Activated CD4-positive, alpha-beta T cell treated with anti-CD3 and anti-CD28 coated beads, Interleukin-2, amount 10 ng/mL, durations not matched to agents 7 days and 5 days (primary cell): ENCODE measurements around the gene ALKBH7. TPM values are rescaled to one million over a fixed set of nuclear protein-coding genes. Genes with fewer than 3 reads are reported as not detected.
A peak's percentile ranks its signal among the peaks of the same experiment; 100 is the strongest.

Source experiments
- CTCF ChIA-PET: fragments of 350-600 bp; sonication (Branson Sonifier 250); formaldehyde crosslinking; loops from one replicate; lab custom pipeline; 2021; ENCODE audit warnings: antibody characterized with exemption; lab: Charles Lee
- POLR2A ChIA-PET: fragments of 350-600 bp; sonication (Branson Sonifier 250); formaldehyde crosslinking; loops from one replicate; lab custom pipeline; 2021; ENCODE audit warnings: antibody characterized with exemption; lab: Charles Lee
- DNase-seq: peaks from one replicate; pipeline ENCODE4 v3.0.0-alpha.2; 2020
- H3K27ac Mint-ChIP-seq: one replicate; pipeline ENCODE4 v1.8.0; 2021; ENCODE audit warnings: mild to moderate bottlenecking, moderate library complexity, mixed read lengths
- H3K27me3 Mint-ChIP-seq: one replicate; pipeline ENCODE4 v1.8.0; 2021; ENCODE audit warnings: mixed read lengths
- H3K36me3 Mint-ChIP-seq: one replicate; pipeline ENCODE4 v1.8.0; 2021; ENCODE audit warnings: low read depth, mixed read lengths
- H3K4me1 Mint-ChIP-seq: one replicate; pipeline ENCODE4 v1.8.0; 2021; ENCODE audit warnings: mixed read lengths
- H3K4me3 Mint-ChIP-seq: one replicate; pipeline ENCODE4 v1.8.0; 2021; ENCODE audit warnings: mild to moderate bottlenecking, moderate library complexity, mixed read lengths
- H3K9me3 Mint-ChIP-seq: one replicate; pipeline ENCODE4 v1.8.0; 2021; ENCODE audit warnings: mixed read lengths
- total RNA-seq, 2 experiments: library from RNA; stranded (reverse); gene quantifications; one replicate each; pipeline ENCODE4 v1.2.3, GENCODE V29; 2021

Gene ALKBH7
- total RNA-seq, 2 experiments from 2014 or later = 32.8 to 48.2 TPM

GRCh38 chr19:6412447-6413091 lies 40.0 kb downstream of the ALKBH7 start:
- DNase-seq = peak; percentile 47
- Mint-ChIP-seq H3K4me1 (peaks cover 5% of the 10 kb centered on the region), H3K9me3 (no peaks in the 10 kb centered on the region), H3K36me3 (peaks cover 15% of the 10 kb centered on the region), H3K4me3 (no peak overlapping the region), H3K27me3 (no peaks in the 10 kb centered on the region), H3K27ac (no peak overlapping the region)
- CTCF ChIA-PET = no interaction called here
- POLR2A ChIA-PET = no interaction called here

GRCh38 chr19:6413291-6413690 lies 40.7 kb downstream of the ALKBH7 start:
- Mint-ChIP-seq H3K9me3 (no peaks in the 10 kb centered on the region), H3K36me3 (peaks cover 19% of the 10 kb centered on the region), H3K4me1 (peaks cover 5% of the 10 kb centered on the region), H3K27ac (no peak overlapping the region), H3K4me3 (no peak overlapping the region), H3K27me3 (no peaks in the 10 kb centered on the region)
- ChIA-PET POLR2A (no interaction called here), CTCF (no interaction called here)
- no peak for DNase-seq

- ChIA-PET CTCF (no interaction called here), POLR2A (no interaction called here)
- peaks cover 25% of the 10 kb centered on the region for H3K36me3 Mint-ChIP-seq
- H3K27me3 Mint-ChIP-seq = no peaks in the 10 kb centered on the region
- H3K27ac Mint-ChIP-seq = no peak overlapping the region
- H3K9me3 Mint-ChIP-seq = no peaks in the 10 kb centered on the region
- H3K4me3 Mint-ChIP-seq = no peak overlapping the region
- peaks cover 5% of the 10 kb centered on the region for H3K4me1 Mint-ChIP-seq
- no peak for DNase-seq
These were observed 41.4 kb downstream of the ALKBH7 start for GRCh38 chr19:6413721-6414643.

GRCh38 chr19:6414793-6415590 lies 42.4 kb downstream of the ALKBH7 start:
- DNase-seq = no peak
- CTCF ChIA-PET = no interaction called here
- H3K27me3 Mint-ChIP-seq = no peaks in the 10 kb centered on the region
- no peaks in the 10 kb centered on the region for H3K9me3 Mint-ChIP-seq
- peaks cover 5% of the 10 kb centered on the region for H3K4me1 Mint-ChIP-seq
- no peak overlapping the region for H3K4me3 Mint-ChIP-seq
- peaks cover 27% of the 10 kb centered on the region for H3K36me3 Mint-ChIP-seq
- no peak overlapping the region for H3K27ac Mint-ChIP-seq
- POLR2A ChIA-PET = no interaction called here

- CTCF ChIA-PET = no interaction called here
- POLR2A ChIA-PET = no interaction called here
- Mint-ChIP-seq H3K27me3 (no peaks in the 10 kb centered on the region), H3K36me3 (peaks cover 32% of the 10 kb centered on the region), H3K4me1 (peaks cover 5% of the 10 kb centered on the region), H3K4me3 (no peak overlapping the region), H3K27ac (no peak overlapping the region), H3K9me3 (no peaks in the 10 kb centered on the region)
- no peak for DNase-seq
These were observed 43.1 kb downstream of the ALKBH7 start for GRCh38 chr19:6415591-6416190.

- Mint-ChIP-seq H3K36me3 (peaks cover 34% of the 10 kb centered on the region), H3K4me3 (no peak overlapping the region), H3K4me1 (peaks cover 8% of the 10 kb centered on the region), H3K9me3 (no peaks in the 10 kb centered on the region), H3K27me3 (no peaks in the 10 kb centered on the region), H3K27ac (peak overlapping the region; percentile 27)
- POLR2A ChIA-PET = no interaction called here
- CTCF ChIA-PET = no interaction called here
- no peak for DNase-seq
These were observed 44.2 kb downstream of the ALKBH7 start for GRCh38 chr19:6416658-6417405.

- peaks cover 20% of the 10 kb centered on the region for H3K4me1 Mint-ChIP-seq
- no peaks in the 10 kb centered on the region for H3K9me3 Mint-ChIP-seq
- ChIA-PET POLR2A (no interaction called here), CTCF (interaction anchor here (0.5 kb wide), 1 partner anchor 13 kb away, joined by 4 read pairs; no protein-coding TSS in a partner anchor)
- peaks cover 38% of the 10 kb centered on the region for H3K36me3 Mint-ChIP-seq
- no peak for DNase-seq
- no peaks in the 10 kb centered on the region for H3K27me3 Mint-ChIP-seq
- H3K27ac Mint-ChIP-seq = no peak overlapping the region
- no peak overlapping the region for H3K4me3 Mint-ChIP-seq
These were observed 45.3 kb downstream of the ALKBH7 start for GRCh38 chr19:6417713-6418561.

- H3K27me3 Mint-ChIP-seq = no peaks in the 10 kb centered on the region
- no peak overlapping the region for H3K27ac Mint-ChIP-seq
- ChIA-PET CTCF (no interaction called here), POLR2A (no interaction called here)
- peaks cover 25% of the 10 kb centered on the region for H3K4me1 Mint-ChIP-seq
- no peak for DNase-seq
- H3K9me3 Mint-ChIP-seq = no peaks in the 10 kb centered on the region
- peaks cover 41% of the 10 kb centered on the region for H3K36me3 Mint-ChIP-seq
- H3K4me3 Mint-ChIP-seq = no peak overlapping the region
These were observed 46.0 kb downstream of the ALKBH7 start for GRCh38 chr19:6418562-6418932.

GRCh38 chr19:6421075-6422014 lies 48.8 kb downstream of the ALKBH7 start:
- POLR2A ChIA-PET = interaction anchor here (0.6 kb wide), 1 partner anchor 59 kb away, joined by 3 read pairs; no protein-coding TSS in a partner anchor

GRCh38 chr19:6423499-6424194 lies 51.1 kb downstream of the ALKBH7 start:
- ChIA-PET POLR2A (interaction anchor here (0.6 kb wide), 1 partner anchor 15 kb away, joined by 4 read pairs; no protein-coding TSS in a partner anchor), CTCF (interaction anchor here (0.6 to 1.0 kb wide), 2 partner anchors 84 to 440 kb away, joined by 4 read pairs; no protein-coding TSS in a partner anchor)
- Mint-ChIP-seq H3K36me3 (peaks cover 24% of the 10 kb centered on the region), H3K4me1 (peaks cover 32% of the 10 kb centered on the region), H3K4me3 (peak overlapping the region; percentile 87), H3K27me3 (no peaks in the 10 kb centered on the region), H3K27ac (peak overlapping the region; percentile 86), H3K9me3 (no peaks in the 10 kb centered on the region)
- DNase-seq = peak; percentile 47

More at GRCh38 chr19:6421075-6422014, 48.8 kb downstream of the ALKBH7 start:
- Mint-ChIP-seq H3K4me3 (no peak overlapping the region), H3K27me3 (no peaks in the 10 kb centered on the region), H3K36me3 (peaks cover 37% of the 10 kb centered on the region), H3K4me1 (peaks cover 30% of the 10 kb centered on the region), H3K9me3 (no peaks in the 10 kb centered on the region), H3K27ac (peak overlapping the region; percentile 25)
- CTCF ChIA-PET = no interaction called here
- no peak for DNase-seq
